GM10266 (cell line): ENCODE measurements around the gene FBXL22.

ENCODE experiments used
- DNase-seq: peaks from one replicate; pipeline ENCODE4 v3.0.0; 2012; ENCODE audit errors: extremely low spot score
- TF ChIP-seq, protein P1 (sequence below): IDR thresholded peaks from 2 replicates; pipeline ENCODE4 v1.5.1; 2012; ENCODE audit warnings: mild to moderate bottlenecking, low read depth; ENCODE audit not compliant: control insufficient read depth, insufficient read depth; ENCODE audit errors: missing control alignments

The FBXL22 gene

DNA sequence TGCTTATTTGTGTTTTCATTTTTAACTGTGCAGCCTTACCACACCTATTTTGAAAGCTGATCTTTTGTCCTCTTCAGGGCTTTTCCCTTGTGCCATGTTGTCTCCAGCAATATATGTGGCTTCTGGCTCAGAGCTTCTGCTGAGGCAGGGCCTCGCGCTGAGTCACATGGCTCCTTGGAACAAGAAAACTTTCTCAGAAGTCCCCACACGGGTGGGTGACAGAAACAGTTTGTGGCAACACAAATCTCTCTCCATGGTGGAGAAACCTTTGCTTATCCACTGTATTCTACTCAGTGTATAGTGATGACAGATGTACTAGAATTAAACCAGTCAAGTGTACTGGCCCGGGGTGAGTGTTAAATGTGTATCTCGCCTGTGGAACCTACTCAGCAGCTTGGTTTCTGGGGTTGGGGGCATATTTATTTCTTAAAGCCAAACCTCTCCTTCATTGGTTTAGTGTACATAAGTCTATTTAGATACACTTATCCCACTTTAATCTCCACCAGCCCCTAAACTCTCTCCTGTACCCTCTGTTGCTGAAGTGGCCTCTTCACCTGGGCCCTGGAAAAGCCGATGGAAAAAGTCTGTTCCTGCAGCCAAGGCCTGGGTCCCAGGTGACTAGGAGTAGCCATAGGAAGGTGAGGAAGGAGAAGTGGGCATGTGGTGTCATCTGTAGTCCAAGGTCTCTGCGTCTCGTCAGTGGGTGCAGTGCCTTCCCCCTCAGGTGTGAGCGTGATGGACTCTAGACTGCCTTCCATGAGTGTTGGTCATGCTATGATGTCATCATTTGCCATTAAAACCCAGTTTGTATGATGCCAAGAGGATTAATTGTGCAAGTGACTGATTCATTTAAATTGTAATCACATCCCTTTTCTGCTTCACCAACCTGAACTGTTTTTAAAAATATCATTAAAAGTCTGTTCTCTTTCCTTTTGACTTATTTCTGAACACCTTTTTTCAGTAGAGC is 3.2 kb upstream of the FBXL22 start:
- TF ChIP-seq, protein P1, sequence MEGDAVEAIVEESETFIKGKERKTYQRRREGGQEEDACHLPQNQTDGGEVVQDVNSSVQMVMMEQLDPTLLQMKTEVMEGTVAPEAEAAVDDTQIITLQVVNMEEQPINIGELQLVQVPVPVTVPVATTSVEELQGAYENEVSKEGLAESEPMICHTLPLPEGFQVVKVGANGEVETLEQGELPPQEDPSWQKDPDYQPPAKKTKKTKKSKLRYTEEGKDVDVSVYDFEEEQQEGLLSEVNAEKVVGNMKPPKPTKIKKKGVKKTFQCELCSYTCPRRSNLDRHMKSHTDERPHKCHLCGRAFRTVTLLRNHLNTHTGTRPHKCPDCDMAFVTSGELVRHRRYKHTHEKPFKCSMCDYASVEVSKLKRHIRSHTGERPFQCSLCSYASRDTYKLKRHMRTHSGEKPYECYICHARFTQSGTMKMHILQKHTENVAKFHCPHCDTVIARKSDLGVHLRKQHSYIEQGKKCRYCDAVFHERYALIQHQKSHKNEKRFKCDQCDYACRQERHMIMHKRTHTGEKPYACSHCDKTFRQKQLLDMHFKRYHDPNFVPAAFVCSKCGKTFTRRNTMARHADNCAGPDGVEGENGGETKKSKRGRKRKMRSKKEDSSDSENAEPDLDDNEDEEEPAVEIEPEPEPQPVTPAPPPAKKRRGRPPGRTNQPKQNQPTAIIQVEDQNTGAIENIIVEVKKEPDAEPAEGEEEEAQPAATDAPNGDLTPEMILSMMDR = no peak
- no peak for DNase-seq

DNA sequence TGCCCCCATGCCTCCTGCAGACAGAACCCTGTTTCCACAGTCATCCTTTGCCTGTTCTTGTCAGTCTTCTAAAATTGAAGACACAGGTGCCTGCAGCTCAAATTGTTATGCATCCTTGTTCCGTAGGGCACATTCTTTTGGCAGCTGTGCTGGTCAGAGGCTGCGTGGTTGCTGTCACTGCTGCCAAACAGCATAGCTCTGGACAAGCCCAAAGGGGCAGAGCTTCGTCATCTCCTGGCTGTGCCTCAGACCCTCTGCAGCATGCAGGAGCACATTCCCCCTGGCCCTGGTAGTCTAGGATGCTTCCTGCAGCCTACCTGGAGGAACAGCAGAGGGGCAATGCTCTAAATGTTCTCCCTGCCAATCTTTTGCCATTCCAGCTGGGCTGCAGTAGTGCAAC is 2.1 kb upstream of the FBXL22 start:
- TF ChIP-seq, protein P1 = no peak
- DNase-seq = no peak

DNA sequence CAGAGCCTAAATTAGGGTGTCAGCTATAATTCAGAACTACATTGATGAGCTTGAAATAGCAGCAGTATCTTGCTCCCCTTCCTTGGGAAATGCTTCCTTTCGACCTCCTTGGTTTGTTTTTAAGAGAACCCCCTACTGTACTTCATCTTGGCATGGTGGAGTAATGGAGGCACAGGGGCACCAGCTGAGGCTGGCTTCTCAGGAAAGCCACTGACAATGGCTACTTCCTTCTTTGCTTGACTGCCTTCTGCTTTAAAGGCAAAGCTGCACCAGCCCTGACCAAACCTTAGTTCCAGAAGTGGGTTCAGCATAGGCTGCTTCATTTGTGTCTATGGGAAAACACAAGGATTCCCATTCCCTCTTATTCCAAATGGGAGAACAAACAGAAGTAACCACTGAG is 1.5 kb upstream of the FBXL22 start:
- no peak for DNase-seq
- TF ChIP-seq, protein P1 = no peak

DNA sequence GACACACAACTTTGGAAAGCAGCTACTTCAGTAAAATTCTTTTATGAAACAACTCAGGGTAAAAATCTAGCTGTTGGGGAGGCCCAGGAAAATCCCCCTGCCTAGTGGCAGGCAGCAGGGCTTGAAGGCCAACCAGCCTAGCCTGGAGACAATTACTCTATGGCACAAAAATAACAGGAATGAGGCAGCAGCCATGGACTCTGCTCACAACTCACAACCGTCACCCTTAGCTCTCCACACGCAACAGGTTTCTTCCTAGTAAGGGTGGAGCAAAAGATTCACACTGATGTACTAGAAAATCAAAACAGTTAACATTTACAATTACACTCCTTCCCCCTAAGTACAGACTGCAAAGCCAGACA is 530 bp upstream of the FBXL22 start:
- DNase-seq = no peak
- TF ChIP-seq, protein P1 = no peak

DNA sequence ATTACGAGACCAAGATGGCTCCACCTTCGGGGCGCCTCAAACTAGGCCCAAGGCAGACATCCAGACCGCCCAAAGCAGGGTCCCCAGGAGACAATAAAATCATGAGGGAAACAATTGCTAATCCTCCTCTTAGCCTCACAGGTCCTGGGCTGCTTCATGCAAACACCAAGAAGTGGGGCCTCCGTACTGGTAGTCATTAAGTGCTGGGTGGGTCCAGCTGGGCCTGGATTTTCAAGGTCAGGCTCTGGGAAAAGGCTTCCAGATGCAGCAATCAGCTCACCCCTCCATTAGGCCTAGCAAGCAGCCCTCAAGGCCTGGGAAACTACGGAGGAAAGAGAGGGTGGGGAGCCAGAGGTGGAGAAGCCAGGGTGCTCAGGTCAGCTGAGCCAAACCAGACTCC is 634 bp downstream of the FBXL22 start:
- TF ChIP-seq, protein P1 = no peak
- no peak for DNase-seq

DNA sequence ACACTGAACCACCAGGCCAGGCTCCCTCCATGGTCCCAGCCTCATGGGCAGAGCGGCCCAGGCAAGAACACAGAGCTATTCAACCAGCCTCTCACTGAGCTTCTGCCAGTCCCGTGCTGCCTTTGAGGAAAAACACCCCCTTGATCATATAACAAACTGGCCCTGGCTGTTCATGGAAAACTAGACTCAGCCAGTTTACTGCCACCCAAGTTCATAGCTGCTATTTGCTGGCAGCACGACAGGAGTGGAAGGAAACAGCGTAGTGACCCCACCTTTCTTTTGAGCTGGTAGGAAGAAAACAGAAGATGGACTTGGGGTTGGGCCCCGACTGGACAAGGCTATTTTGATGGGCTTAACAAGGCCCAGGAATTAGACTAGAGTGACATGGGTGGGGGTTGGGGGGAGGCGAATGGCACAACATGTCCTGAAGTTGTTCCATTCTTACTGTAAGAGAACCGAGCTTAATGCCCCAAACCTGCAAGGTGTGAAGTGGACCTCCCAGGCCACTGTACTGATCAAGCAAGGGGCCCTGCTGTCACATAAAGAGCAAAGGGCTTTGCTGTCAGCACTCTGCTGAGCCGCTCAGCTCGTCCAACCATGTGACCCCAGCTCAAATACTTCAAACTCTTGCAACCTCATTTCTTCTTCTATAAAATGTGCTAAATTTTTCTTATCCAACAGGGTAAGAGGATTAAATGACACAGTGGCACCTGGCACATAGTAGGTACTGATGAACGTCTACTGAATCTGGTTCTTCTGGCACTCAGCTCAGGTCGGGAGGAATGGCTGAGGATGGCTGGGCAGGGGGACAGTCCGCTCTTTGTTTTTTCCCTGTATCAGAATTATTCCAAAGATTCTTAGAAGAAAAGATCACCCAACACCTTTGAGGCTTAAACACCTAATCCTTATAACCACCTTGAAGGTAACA is 1.6 kb downstream of the FBXL22 start:
- no peak for DNase-seq
- TF ChIP-seq, protein P1 = no peak

DNA sequence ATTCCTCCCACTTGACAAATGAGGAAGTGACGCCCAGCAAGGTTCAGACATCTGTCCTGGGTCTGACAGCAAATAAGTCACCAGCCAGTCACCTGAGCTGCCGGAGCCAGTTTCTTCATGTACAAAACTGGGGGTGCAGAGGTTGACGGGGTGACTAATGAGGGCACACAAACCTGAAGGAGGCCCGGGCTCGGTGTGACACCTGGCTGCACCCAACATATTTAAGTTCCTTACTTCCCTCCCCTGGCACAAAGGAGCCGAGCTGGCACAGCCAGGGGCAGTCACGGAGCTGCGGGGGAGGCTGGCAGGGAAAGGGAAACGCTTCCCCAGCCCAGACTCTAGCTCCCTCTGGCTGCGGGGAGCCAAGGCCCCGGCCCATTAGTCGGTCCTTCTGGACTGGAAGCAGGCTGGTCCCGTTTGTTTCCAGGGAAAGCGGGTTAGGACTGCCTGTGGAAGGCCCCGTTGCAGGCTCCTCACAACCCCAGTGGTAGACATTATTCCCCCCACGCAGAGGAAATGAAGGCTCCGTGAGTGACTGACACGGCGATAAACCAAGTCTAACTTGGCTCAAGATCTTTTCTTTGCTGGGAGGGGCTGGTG is 2.3 kb downstream of the FBXL22 start:
- DNase-seq = peak; percentile 45
- TF ChIP-seq, protein P1 = peak; percentile 71
